ENCODE results near the gene PTGFRN.

- TF ChIP-seq POLR2A (IDR thresholded peaks at IDR 0.05; ENCODE audit: low read depth, low read length) (no peak), TAF1 (IDR thresholded peaks at IDR 0.05; ENCODE audit: borderline replicate concordance, low read depth, low read length) (no peak)
Observed at GRCh38 chr1:116870300-116870699, 39.4 kb upstream of the PTGFRN start.

Data from GM12892 (cell line).